ENCODE results near the gene SYT8. TPM values are rescaled to one million over a fixed set of nuclear protein-coding genes. Genes with fewer than 3 reads are reported as not detected.

SYT8 gene
- total RNA-seq, 2 experiments from 2014 or later, result not detected

DNA sequence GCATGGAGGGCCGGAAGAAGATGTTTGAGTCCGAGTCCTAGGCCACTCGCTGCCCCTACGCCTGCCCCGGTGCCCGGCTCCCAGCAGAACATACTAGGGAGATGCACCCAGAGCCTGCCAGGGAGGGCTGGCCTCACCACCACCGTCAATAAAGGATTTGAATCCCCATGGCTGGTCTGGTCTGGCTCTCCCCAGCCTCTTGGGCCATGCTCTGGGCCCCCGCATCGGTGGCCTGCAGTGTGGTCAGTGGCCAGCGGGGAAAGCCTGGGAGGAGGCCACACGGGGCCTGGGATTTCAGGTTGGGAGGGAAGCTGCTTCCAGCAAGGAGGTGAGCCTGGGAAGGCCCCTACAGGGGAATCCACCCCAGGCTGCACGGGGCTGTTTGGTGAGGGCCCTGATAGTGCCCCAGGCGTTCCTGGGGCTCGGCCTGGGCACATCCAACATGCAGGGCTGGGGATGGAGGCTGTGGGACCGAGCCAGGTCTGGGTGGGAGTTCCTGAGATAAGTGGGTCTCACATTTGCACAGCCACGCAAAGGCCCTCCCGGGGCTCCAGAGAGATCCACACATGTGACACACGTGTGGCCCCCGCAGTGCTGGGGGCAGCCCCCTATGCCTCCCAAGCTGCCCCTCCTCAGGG, 6.8 kb downstream of the SYT8 start:
- no peak overlapping the region for H3K27ac ChIP-seq (ENCODE audit: low read depth, low read length, poor library complexity, severe bottlenecking)
- BruUV-seq (replicated peaks), result no TSS peak
- H2AFZ ChIP-seq (ENCODE audit: low read length), result no peak overlapping the region
- no peak overlapping the region for H3K4me3 ChIP-seq (ENCODE audit: low read depth, low read length, poor library complexity, severe bottlenecking)
- H3K9me3 ChIP-seq (ENCODE audit: low read length), result no peaks in the 10 kb centered on the region
- ChIA-PET POLR2A (interaction anchor here (0.7 kb wide), 1 partner anchor 132 kb away, joined by 3 read pairs; no protein-coding TSS in a partner anchor), CTCF (ENCODE audit: unreplicated experiment) (interaction anchor here (1.0 kb wide), 1 partner anchor 147 kb away, joined by 3 read pairs; no protein-coding TSS in a partner anchor)
- no peaks in the 10 kb centered on the region for H3K9me2 ChIP-seq (ENCODE audit: insufficient read depth, low read length)
- no peaks in the 10 kb centered on the region for H3K36me3 ChIP-seq (ENCODE audit: insufficient read depth, low read length)
- H3K4me2 ChIP-seq (ENCODE audit: low read length), result no peak overlapping the region
- DNase-seq (ENCODE audit: low spot score), result no peak
- intact Hi-C loops (cut with micrococcal nuclease; ENCODE audit: unreplicated experiment), result no loop called here
- H3K79me2 ChIP-seq (ENCODE audit: insufficient read depth, low read depth, low read length), result no peaks in the 10 kb centered on the region
- H4K20me1 ChIP-seq (ENCODE audit: insufficient read depth, low read length), result no peaks in the 10 kb centered on the region
- TF ChIP-seq, protein P1, sequence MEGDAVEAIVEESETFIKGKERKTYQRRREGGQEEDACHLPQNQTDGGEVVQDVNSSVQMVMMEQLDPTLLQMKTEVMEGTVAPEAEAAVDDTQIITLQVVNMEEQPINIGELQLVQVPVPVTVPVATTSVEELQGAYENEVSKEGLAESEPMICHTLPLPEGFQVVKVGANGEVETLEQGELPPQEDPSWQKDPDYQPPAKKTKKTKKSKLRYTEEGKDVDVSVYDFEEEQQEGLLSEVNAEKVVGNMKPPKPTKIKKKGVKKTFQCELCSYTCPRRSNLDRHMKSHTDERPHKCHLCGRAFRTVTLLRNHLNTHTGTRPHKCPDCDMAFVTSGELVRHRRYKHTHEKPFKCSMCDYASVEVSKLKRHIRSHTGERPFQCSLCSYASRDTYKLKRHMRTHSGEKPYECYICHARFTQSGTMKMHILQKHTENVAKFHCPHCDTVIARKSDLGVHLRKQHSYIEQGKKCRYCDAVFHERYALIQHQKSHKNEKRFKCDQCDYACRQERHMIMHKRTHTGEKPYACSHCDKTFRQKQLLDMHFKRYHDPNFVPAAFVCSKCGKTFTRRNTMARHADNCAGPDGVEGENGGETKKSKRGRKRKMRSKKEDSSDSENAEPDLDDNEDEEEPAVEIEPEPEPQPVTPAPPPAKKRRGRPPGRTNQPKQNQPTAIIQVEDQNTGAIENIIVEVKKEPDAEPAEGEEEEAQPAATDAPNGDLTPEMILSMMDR (conservative IDR thresholded peaks at IDR 0.05; ENCODE audit: low read length), result no peak
- TF ChIP-seq EZH2phosphoT487 (IDR thresholded peaks at IDR 0.05; ENCODE audit: borderline replicate concordance, low read depth, low read length), result no peak
- H3K4me1 ChIP-seq (ENCODE audit: insufficient read depth, low read length, poor library complexity, severe bottlenecking), result peaks cover 49% of the 10 kb centered on the region

- CTCF ChIA-PET (ENCODE audit: unreplicated experiment), result no interaction called here
- intact Hi-C loops (cut with micrococcal nuclease; ENCODE audit: unreplicated experiment), result no loop called here
- no TSS peak for BruUV-seq (replicated peaks)
- H3K4me2 ChIP-seq (ENCODE audit: low read length), result no peak overlapping the region
- TF ChIP-seq EZH2phosphoT487 (IDR thresholded peaks at IDR 0.05; ENCODE audit: borderline replicate concordance, low read depth, low read length), result no peak
- TF ChIP-seq, protein P1 (conservative IDR thresholded peaks at IDR 0.05; ENCODE audit: low read length), result no peak
- POLR2A ChIA-PET, result no interaction called here
- peaks cover 49% of the 10 kb centered on the region for H3K4me1 ChIP-seq (ENCODE audit: insufficient read depth, low read length, poor library complexity, severe bottlenecking)
- H3K9me3 ChIP-seq (ENCODE audit: low read length), result no peaks in the 10 kb centered on the region
- no peak overlapping the region for H2AFZ ChIP-seq (ENCODE audit: low read length)
- no peaks in the 10 kb centered on the region for H3K36me3 ChIP-seq (ENCODE audit: insufficient read depth, low read length)
- no peaks in the 10 kb centered on the region for H3K79me2 ChIP-seq (ENCODE audit: insufficient read depth, low read depth, low read length)
- no peaks in the 10 kb centered on the region for H3K9me2 ChIP-seq (ENCODE audit: insufficient read depth, low read length)
- H3K4me3 ChIP-seq (ENCODE audit: low read depth, low read length, poor library complexity, severe bottlenecking), result no peak overlapping the region
- DNase-seq (ENCODE audit: low spot score), result no peak
- H3K27ac ChIP-seq (ENCODE audit: low read depth, low read length, poor library complexity, severe bottlenecking), result no peak overlapping the region
- H4K20me1 ChIP-seq (ENCODE audit: insufficient read depth, low read length), result no peaks in the 10 kb centered on the region
Observed at GRCh38 chr11:1842149-1843097, 7.6 kb downstream of the SYT8 start.
